ENCODE data around the gene RIMS4. TPM values are rescaled to one million over a fixed set of nuclear protein-coding genes. Genes with fewer than 3 reads are reported as not detected.

Gene RIMS4
- total and polyA plus RNA-seq, 12 donors, result 0.04 to 0.42 (median 0.13) TPM; not detected in 5

- intact Hi-C loops (cut with DNase I), result no loop called here
- H3K4me3 ChIP-seq, result no peak overlapping the region
- H3K9me3 ChIP-seq, result peaks cover 0 to 4% (median 0%) of the 10 kb centered on the region in 11 donors
- WGBS, 2 donors, result 69 to 75% methylated on average over 5 of the region's 5 CpGs
- peaks cover 0 to 69% (median 36%) of the 10 kb centered on the region in 7 donors for H3K27me3 ChIP-seq
- no peak for TF ChIP-seq CTCF (IDR thresholded peaks at IDR 0.05)
- no peaks in the 10 kb centered on the region for H3K36me3 ChIP-seq
- H3K27ac ChIP-seq, result no peak overlapping the region
- no peaks in the 10 kb centered on the region for H3K4me1 ChIP-seq
- ATAC-seq, result no peak
- no peak for DNase-seq
These were observed 29.1 kb upstream of the RIMS4 start for GRCh38 chr20:44839481-44839880.

GRCh38 chr20:44838521-44838920 lies 28.2 kb upstream of the RIMS4 start:
- peaks cover 0 to 65% (median 28%) of the 10 kb centered on the region in 7 donors for H3K27me3 ChIP-seq
- H3K27ac ChIP-seq, result no peak overlapping the region
- WGBS, 2 donors, result 86 to 91% methylated on average over 1 of the region's 1 CpG
- ATAC-seq (no peak), DNase-seq (no peak)
- TF ChIP-seq CTCF (IDR thresholded peaks at IDR 0.05), result no peak
- peaks cover 0 to 4% (median 0%) of the 10 kb centered on the region in 11 donors for H3K9me3 ChIP-seq
- no peak overlapping the region for H3K4me3 ChIP-seq
- intact Hi-C loops (cut with DNase I), result no loop called here
- no peaks in the 10 kb centered on the region for H3K36me3 ChIP-seq
- H3K4me1 ChIP-seq, result no peaks in the 10 kb centered on the region

- intact Hi-C loops (cut with DNase I), result no loop called here
- Histone ChIP-seq H3K27me3 (peaks cover 0 to 59% (median 24%) of the 10 kb centered on the region in 7 donors), H3K36me3 (no peaks in the 10 kb centered on the region), H3K4me1 (no peaks in the 10 kb centered on the region), H3K27ac (no peak overlapping the region), H3K9me3 (peaks cover 0 to 4% (median 0%) of the 10 kb centered on the region in 11 donors), H3K4me3 (no peak overlapping the region)
- no peak for DNase-seq
- no peak for ATAC-seq
- TF ChIP-seq CTCF (IDR thresholded peaks at IDR 0.05), result no peak
- 16 to 30% methylated on average over 3 of the region's 3 CpGs for WGBS, 2 donors
These were observed 27.6 kb upstream of the RIMS4 start for GRCh38 chr20:44837946-44838345.

- Histone ChIP-seq H3K27ac (no peak overlapping the region), H3K36me3 (no peaks in the 10 kb centered on the region), H3K4me1 (no peaks in the 10 kb centered on the region), H3K27me3 (peaks cover 0 to 56% (median 19%) of the 10 kb centered on the region in 7 donors), H3K9me3 (peaks cover 0 to 4% (median 0%) of the 10 kb centered on the region in 11 donors), H3K4me3 (no peak overlapping the region)
- ATAC-seq, result no peak
- DNase-seq, result no peak
- no peak for TF ChIP-seq CTCF (IDR thresholded peaks at IDR 0.05)
- intact Hi-C loops (cut with DNase I), result no loop called here
- 87 to 89% methylated on average over 12 of the region's 12 CpGs for WGBS, 2 donors
These were observed 26.3 kb upstream of the RIMS4 start for GRCh38 chr20:44836601-44837120.
